ENCODE data around the gene PAX5.

DNA sequence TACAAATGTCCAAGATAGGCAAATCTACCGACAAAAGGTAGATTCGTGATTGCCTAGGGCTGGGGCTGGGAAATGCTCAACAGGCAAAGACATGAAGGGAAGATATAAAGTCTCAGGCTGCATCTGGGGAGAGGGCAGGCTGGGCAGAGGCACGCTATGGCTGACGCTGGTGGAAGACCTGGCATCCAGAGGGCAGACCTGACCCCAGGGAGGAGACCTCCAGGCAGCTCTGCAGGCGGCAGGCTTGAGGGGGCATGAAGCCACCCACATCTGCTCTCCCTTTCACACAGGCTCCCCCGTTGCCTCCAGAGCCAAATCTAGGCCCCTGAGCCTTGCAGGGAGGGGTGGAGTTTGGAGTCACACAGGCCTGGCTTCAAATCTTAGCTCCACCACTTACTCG is 145.5 kb downstream of the PAX5 start:
- TF ChIP-seq POLR2A (IDR thresholded peaks at IDR 0.05) = no peak
- TF ChIP-seq, protein P1, sequence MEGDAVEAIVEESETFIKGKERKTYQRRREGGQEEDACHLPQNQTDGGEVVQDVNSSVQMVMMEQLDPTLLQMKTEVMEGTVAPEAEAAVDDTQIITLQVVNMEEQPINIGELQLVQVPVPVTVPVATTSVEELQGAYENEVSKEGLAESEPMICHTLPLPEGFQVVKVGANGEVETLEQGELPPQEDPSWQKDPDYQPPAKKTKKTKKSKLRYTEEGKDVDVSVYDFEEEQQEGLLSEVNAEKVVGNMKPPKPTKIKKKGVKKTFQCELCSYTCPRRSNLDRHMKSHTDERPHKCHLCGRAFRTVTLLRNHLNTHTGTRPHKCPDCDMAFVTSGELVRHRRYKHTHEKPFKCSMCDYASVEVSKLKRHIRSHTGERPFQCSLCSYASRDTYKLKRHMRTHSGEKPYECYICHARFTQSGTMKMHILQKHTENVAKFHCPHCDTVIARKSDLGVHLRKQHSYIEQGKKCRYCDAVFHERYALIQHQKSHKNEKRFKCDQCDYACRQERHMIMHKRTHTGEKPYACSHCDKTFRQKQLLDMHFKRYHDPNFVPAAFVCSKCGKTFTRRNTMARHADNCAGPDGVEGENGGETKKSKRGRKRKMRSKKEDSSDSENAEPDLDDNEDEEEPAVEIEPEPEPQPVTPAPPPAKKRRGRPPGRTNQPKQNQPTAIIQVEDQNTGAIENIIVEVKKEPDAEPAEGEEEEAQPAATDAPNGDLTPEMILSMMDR (IDR thresholded peaks at IDR 0.05) = no peak

Measured in ovary (tissue), 3 donors.